Stimulated activated CD4-positive, alpha-beta T cell treated with anti-CD3 and anti-CD28 coated beads, Interleukin-15, amount 100 ng/mL, for 48 hours (primary cell): ENCODE results near the gene HSPB9.

Experiments
- DNase-seq, 2 donors: peaks; one replicate each; pipeline ENCODE4 v3.0.0-alpha.2; 2020; ENCODE audit warnings: low read depth in 2 of 2

Gene HSPB9

GRCh38 chr17:42122371-42123303 lies at the start of gene HSPB9:
HSPB9 (plus strand) TSS chr17:42122804; CDS start chr17:42122851, 47 bp downstream.
- no peak for DNase-seq

DNA sequence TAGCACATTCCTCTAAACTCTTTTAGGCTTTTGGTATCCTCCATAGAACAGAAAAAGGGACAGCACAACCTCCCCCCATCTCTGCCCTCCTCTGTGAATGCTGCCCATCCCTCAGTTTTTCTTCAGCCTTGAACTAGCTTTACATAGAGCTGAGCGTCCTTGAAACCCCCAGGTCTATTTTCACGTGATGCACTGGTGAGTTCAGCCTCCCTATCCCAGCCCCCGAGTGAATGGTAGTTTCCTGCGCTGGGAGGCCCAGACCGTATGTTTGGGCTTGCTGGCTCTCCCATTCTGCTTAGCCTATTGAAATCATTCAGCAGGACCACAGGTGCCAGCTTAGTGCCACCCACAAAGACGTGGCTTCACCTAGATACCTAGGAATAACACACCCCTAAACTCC lies 46.8 kb upstream of the HSPB9 start:
- no peak for DNase-seq

DNA sequence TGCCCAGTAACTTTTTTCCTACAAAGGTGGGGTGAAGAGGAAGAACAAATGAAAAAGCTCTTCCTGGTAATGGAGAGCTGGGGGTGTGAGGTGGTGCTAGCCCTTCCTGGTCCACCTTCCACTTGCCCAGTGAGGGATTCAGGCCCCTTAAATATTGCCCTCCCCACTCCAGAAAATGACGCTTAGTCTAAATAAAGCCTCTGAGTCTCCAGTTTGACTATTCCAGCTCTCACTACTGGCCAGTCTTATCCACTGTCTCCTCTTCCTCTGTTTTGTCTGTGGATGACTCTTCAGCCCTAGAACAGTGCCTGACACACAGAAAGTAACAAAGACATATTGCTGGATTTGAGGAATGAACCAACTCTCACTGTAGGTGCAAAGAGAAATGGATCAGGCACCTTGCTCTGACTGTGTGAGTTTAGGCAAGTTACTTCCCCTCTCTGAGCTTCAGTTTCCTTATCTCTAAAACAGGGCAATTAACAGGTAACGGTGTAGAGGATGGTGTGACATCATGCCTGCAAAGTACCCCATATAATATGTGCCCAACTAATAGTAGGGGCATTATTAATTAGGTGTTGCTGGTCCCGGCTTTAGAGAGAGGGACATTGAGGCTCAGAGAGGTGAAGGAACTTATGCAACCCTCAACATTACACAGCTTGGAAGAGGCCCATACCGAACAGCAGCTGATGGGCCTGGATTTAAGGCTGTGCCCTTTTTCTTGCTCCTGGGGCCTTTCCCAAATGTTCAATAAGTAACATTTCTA lies 45.6 kb upstream of the HSPB9 start:
- DNase-seq, result no peak

DNA sequence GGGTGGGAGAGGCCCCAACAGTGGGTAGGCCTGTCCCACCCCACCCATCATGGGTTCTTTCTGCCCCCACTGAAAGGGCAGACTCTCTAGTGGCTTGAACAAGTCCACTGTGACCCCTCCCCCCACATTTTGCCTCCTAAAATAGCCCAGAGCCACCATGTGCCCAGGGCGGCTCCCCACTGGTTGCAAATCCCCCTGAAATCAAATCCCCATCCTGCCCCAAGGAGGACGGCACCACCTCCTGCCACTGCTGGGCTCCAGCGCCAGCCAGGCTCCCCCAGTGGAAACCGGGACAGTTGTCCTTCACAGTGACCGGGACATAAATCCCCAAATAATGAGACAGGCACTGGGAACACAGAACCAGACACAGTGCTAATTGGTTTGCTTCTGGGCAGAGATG lies 44.8 kb upstream of the HSPB9 start:
- no peak for DNase-seq

GRCh38 chr17:42078396-42079043 lies 44.1 kb upstream of the HSPB9 start:
- no peak for DNase-seq

GRCh38 chr17:42079541-42079940 lies 43.1 kb upstream of the HSPB9 start:
- no peak for DNase-seq

DNA sequence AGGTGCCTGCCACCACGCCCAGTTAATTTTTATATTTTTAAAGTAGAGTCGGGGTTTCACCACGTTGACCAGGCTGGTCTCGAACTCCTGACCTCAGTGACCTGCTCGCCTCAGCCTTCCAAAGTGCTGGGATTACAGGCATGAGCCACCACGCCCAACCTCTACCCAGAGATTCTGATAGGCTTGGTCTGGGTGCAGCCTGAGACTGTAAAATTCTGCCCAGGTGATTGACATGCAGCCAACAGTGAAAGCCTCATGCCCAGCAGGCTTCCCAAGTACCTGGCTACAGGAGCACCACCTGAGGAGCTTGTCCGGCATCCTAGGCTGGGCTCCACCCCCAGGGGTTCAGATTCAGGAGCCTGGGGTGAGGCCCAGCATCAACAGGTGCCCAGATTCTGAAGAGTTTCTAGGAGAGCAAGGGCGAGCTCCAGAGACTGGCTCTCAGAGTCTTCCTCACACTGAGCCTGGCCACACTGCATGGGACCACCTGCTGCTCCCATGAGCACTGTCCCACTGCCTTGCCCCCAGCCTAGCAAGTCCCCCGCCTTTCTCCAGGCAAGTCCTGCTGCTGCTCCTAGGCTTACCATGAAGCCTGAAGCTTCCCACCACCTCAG lies 41.0 kb upstream of the HSPB9 start:
- DNase-seq, result no peak

GRCh38 chr17:42087042-42087701 lies 35.4 kb upstream of the HSPB9 start:
- DNase-seq, result no peak

- DNase-seq, result no peak
These were observed 34.6 kb upstream of the HSPB9 start for GRCh38 chr17:42087736-42088705.

DNA sequence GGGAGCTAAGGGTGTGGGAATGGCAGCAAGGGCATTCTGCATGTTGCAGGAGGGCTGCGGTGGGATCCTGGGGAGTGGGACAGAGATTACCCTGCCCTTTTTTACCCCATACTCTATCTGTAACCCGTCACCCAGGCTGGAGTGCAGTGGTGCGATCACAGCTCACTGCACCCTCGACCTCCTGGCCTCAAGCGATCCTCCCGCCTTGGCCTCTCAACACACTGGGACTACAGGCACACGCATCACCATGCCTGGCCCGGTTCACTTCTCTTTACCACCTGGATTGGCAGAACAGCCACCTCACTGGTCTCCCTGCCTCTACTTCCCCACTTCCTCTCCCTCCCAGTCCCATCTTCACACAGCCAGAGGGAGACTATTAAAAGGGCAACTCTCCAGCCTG lies 33.9 kb upstream of the HSPB9 start:
- DNase-seq, result no peak

DNA sequence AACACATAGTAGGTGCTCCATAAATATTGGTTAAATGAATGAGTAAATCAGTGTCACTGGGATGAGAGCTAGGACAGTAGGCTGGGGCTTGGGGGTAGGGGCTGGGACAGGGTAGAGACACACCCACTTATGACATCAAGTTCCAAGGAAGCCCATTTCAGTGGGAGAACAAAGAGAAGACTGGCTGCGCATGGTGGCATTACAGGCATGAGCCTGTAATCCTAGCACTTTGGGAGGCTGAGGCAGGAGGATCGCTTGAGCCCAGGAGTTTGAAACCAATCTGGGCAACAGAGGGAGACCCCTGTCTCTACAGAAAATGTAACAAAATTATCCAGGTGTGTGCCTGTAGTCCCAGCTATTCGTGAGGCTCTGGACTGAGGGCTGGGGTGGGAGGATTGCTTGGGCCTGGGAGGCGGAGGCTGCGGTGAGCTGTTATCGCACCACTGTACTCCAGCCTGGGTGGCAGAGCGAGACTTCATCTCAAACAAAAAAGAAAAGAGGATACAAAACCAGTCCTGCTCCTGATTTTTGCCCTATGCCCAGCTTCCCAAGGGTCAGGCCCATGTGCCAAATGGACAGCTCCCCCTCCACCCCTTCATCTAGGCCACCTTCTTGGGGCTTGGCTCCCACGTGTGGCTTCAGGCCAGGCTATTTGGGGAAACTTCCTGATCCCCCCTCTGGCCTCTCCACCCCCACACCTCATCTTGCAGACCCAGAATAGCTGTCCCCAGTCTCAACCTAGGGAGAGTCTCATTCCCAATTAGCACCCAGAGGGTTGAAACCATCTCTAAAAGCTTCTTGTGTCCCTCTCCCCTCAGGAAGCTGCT lies 31.4 kb upstream of the HSPB9 start:
- DNase-seq, result no peak

DNA sequence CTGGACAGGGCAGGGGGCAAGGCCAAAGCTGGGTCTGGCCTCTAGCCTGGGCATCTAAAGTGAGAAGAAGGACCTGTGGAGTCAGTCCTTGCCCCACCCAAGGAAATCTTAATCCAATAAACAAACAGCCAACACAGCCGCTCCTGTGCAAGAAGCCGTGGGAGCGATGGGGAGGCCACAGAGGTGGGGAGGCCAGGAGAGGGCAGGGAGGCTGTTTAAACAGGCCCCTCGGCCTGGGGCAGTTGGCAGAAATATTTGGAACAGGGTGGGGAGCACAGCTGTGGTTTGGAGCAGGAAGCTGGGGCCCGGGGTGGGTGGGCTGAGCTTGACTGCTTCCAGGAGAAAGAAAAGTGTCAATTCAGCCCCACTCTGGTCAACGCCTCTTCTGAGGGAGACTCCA lies 29.7 kb upstream of the HSPB9 start:
- no peak for DNase-seq

GRCh38 chr17:42094375-42095069 lies 28.1 kb upstream of the HSPB9 start:
- DNase-seq, result no peak

DNA sequence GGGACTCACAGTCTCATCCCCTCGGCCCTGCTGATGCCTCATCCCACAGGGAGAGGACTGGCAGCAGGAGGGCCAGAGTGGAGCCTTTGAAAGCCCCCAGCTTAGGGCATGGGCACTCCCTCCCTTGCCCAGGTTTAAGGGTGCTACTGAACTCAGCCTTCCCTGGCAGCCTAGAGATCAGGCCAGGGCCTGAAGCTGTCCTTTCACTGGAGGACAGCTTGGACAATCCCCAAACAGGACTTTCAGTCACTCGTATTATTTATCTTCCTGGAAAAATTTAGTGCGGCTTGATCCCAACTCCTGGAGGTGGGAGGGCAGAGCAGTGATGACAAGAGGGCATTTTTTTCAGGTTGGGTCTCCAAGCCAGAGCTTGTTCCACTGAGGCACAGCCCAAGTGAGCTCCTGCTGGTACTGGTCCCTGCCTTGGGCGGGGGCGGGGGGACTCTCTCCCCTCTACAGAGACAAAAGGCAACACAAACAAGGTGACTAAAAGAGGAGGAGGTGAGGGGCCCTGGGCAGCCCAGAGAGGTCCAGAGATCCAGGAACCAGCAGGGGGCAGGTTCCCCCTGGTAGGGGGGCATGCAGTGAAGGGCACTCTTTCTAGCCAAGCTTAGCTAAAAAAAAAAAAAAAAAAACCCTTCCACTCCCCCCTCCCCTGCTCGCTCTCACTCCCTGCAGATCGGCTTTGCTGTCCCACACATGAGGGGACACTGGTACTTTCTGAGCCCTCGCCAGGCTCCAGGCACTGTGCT lies 26.1 kb upstream of the HSPB9 start:
- DNase-seq, result no peak

DNA sequence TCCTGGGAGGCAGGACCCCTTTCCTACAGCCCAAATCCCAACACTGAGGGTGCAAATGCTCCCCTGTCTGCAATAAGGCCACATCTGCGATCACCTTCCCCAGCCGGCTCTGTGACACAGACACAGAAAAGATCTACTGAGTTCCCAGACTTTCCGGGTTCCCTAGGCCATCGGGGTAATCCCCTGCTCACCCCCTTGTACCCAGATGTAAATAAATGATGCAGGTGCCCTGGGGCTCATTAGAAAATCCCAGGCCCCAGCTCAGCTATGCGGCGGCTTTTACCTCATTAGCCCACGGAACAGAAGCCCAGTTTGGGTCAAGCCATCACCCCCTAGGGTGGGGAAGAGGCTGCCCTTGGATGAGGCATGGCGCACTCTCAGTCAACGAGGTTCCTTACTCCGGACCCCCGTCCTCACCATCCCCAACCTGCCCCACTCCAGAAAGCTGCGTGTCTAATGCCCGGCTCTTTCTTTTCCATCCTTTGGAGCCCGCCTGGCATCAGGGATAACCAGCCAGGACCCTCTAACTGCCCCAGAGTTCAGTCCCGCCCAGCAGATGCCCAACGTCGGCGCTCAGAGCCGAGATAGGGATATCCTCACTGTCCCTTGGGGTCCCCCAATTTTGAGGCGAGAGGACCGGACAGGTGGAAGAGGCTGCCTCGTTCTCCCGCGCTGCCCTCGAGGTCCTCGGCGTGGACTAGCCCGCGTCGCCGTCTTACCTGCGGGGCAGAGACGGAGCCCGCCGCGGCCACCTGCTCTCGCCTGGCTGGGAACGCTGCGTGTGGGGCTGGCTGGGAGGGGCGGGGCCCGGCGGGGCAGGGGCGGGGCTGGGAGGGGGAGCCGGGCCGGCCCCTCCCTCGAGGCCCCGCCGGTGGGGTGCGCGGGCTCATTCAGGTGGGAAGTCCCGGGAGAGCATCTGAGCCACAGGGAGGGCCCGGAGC lies 24.6 kb upstream of the HSPB9 start, which contains the start of gene ZNF385C:
Gene ZNF385C (minus strand): TSS at position 783 of the 941 bp plus-strand sequence. CDS start 35,417 bp downstream, outside the sequence.
- DNase-seq, result no peak

DNA sequence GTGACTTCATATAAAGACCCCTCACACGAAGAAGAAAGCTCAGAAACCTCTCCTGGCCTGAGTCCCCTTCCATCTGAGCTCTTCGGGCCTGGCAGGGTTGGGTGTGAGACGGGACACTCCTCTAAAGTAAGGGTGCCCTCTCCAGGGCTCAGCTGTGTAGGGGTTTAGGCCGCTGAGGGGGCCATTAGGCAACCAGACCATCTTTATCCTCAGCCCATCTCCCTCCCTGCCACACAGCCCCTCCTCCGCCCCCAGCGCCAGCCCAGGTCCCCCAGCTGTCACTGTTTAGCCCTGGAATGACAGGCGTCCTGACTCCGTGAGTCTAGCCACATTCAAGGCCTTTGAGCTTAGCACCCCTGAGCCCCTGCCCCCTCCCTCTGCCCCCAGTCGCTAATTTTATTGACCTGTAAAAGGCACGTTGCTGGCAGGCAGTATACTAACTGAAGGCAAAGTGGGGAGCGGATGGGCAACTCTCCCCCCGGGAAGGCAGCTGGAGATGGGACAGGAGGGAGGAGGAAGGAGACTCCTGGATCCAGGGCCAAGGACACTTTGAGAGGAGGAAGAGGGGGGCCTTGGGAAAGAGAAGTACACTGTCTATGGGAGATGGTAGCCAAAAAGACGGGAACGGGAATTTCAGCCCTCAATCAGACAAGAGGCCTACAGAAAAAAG lies 23.7 kb upstream of the HSPB9 start:
- DNase-seq, result no peak
